Esophagus muscularis mucosa (tissue), 3 donors: ENCODE data around the gene CTIF.

Experiments used
- CTCF ChIP-seq, 3 experiments: fragments of 200-600 bp in 2 of 3; fragments of 450-650 bp in 1 of 3; sonication (generic) in 2 of 3; IDR thresholded peaks; one replicate each; pipeline ENCODE4 v1.5.1; 2017 to 2019; ENCODE audit warnings: antibody characterized with exemption in 3 of 3, mild to moderate bottlenecking in 2 of 3, moderate library complexity in 1 of 3
- EP300 ChIP-seq: sonication (generic); formaldehyde crosslinking; IDR thresholded peaks from one replicate; pipeline ENCODE4 v1.6.1; 2017; ENCODE audit warnings: antibody characterized with exemption

- TF ChIP-seq CTCF (IDR thresholded peaks at IDR 0.05) (no peak), EP300 (no peak)
These were observed 177.0 kb downstream of the CTIF start for GRCh38 chr18:48715711-48716361.
